Stimulated activated CD4-positive, alpha-beta T cell treated with anti-CD3 and anti-CD28 coated beads, Interleukin-12 subunit alpha, Interleukin-12 subunit beta, amount 100 ng/mL, for 24 hours (primary cell): ENCODE data around the gene NOS1.
"Not testable (repeated sequence)": the region's sequence is repeated elsewhere in the genome, so short reads cannot be mapped to it uniquely, and the experiment has no call there.

Experiments used
- DNase-seq, 2 experiments: peaks; one replicate each; pipeline ENCODE4 v3.0.0-alpha.2; 2020; ENCODE audit warnings: low read depth in 2 of 2

The NOS1 gene

GRCh38 chr12:117209626-117210025 lies 151.8 kb downstream of the NOS1 start:
- DNase-seq: no peak

GRCh38 chr12:117208811-117209455 lies 152.5 kb downstream of the NOS1 start:
- DNase-seq: no peak

GRCh38 chr12:117208206-117208605 lies 153.2 kb downstream of the NOS1 start:
- DNase-seq: no peak

GRCh38 chr12:117207675-117208074 lies 153.8 kb downstream of the NOS1 start:
- DNase-seq: no peak

GRCh38 chr12:117202556-117202955 lies 158.9 kb downstream of the NOS1 start:
- no peak for DNase-seq

GRCh38 chr12:117202033-117202432 lies 159.4 kb downstream of the NOS1 start:
- no peak for DNase-seq

- not testable (repeated sequence) for DNase-seq
Observed at GRCh38 chr12:117199956-117200744, 161.3 kb downstream of the NOS1 start.

- DNase-seq: not testable (repeated sequence)
Observed at GRCh38 chr12:117196334-117196733, 165.1 kb downstream of the NOS1 start.

GRCh38 chr12:117195027-117195426 lies 166.4 kb downstream of the NOS1 start:
- DNase-seq: not testable (repeated sequence)

- DNase-seq: no peak
Observed at GRCh38 chr12:117193903-117194302, 167.5 kb downstream of the NOS1 start.

GRCh38 chr12:117192581-117192980 lies 168.8 kb downstream of the NOS1 start:
- not testable (repeated sequence) for DNase-seq

- no peak for DNase-seq
Observed at GRCh38 chr12:117192057-117192456, 169.4 kb downstream of the NOS1 start.

GRCh38 chr12:117190210-117190781 lies 171.1 kb downstream of the NOS1 start, which contains the start of gene FBXO21:
Gene FBXO21, minus strand, starts transcription at chr12:117190470. Its CDS starts 14 bp downstream, at chr12:117190456.
- DNase-seq: peak; percentile 88

- DNase-seq: peak; percentile 10 to 26
Observed at GRCh38 chr12:117189725-117190209, 171.7 kb downstream of the NOS1 start.

- DNase-seq: no peak
Observed at GRCh38 chr12:117188961-117189724, 172.3 kb downstream of the NOS1 start.

GRCh38 chr12:117188121-117188665 lies 173.2 kb downstream of the NOS1 start:
- DNase-seq: no peak

- no peak for DNase-seq
Observed at GRCh38 chr12:117187421-117187820, 174.0 kb downstream of the NOS1 start.

GRCh38 chr12:117182866-117183265 lies 178.6 kb downstream of the NOS1 start:
- DNase-seq: no peak

- DNase-seq: not testable (repeated sequence)
Observed at GRCh38 chr12:117181468-117181843, 180.0 kb downstream of the NOS1 start.

GRCh38 chr12:117180758-117181467 lies 180.5 kb downstream of the NOS1 start:
- DNase-seq: no peak

GRCh38 chr12:117178745-117179144 lies 182.7 kb downstream of the NOS1 start:
- no peak for DNase-seq
